Choroid plexus epithelial cell (primary cell): ENCODE data around the gene SFXN5.

Experiments used
- DNase-seq: peaks from one replicate; pipeline ENCODE4 v3.0.0-alpha.2; 2010; ENCODE audit warnings: low read depth
- H3K4me3 ChIP-seq: 2 replicates; pipeline ENCODE4 v1.5.1; 2011; ENCODE audit warnings: low read depth, mild to moderate bottlenecking, control low read depth, low read length, moderate library complexity
- CTCF ChIP-seq: conservative IDR thresholded peaks from 2 replicates; pipeline ENCODE4 v1.5.1; 2011; ENCODE audit warnings: low read depth, mild to moderate bottlenecking, control low read depth, inconsistent platforms, low read length, moderate library complexity

SFXN5 gene

GRCh38 chr2:72949045-72949444, 122.5 kb downstream of the SFXN5 start:
- no peak for DNase-seq
- TF ChIP-seq CTCF = no peak

GRCh38 chr2:72947952-72948830, 123.3 kb downstream of the SFXN5 start:
- no peak overlapping the region for H3K4me3 ChIP-seq
- no peak for TF ChIP-seq CTCF
- no peak for DNase-seq

More at GRCh38 chr2:72949045-72949444, 122.5 kb downstream of the SFXN5 start:
- H3K4me3 ChIP-seq = no peak overlapping the region

- no peak overlapping the region for H3K4me3 ChIP-seq
- no peak for TF ChIP-seq CTCF
- DNase-seq = no peak
Observed at GRCh38 chr2:72946466-72946865, 125.0 kb downstream of the SFXN5 start.

GRCh38 chr2:72945450-72946019, 126.0 kb downstream of the SFXN5 start:
- H3K4me3 ChIP-seq = no peak overlapping the region
- no peak for TF ChIP-seq CTCF
- DNase-seq = no peak

- TF ChIP-seq CTCF = no peak
- no peak overlapping the region for H3K4me3 ChIP-seq
- DNase-seq = no peak
Observed at GRCh38 chr2:72944804-72945449, 126.6 kb downstream of the SFXN5 start.

GRCh38 chr2:72943540-72944395, 127.7 kb downstream of the SFXN5 start:
- TF ChIP-seq CTCF = no peak
- H3K4me3 ChIP-seq = no peak overlapping the region
- no peak for DNase-seq
